Glutamatergic neuron (in vitro differentiated cells): ENCODE results near the gene ECD. TPM values are rescaled to one million over a fixed set of nuclear protein-coding genes. Genes with fewer than 3 reads are reported as not detected.
"Not testable (repeated sequence)": the region's sequence is repeated elsewhere in the genome, so short reads cannot be mapped to it uniquely, and the experiment has no call there.

Experiments
- DNase-seq: peaks from one replicate; pipeline ENCODE4 v3.0.0; 2022
- H3K27ac Mint-ChIP-seq: one replicate; pipeline ENCODE4 v1.8.0; 2020; ENCODE audit warnings: mild to moderate bottlenecking, mixed read lengths, inconsistent platforms; ENCODE audit not compliant: unreplicated experiment
- H3K27me3 Mint-ChIP-seq: one replicate; pipeline ENCODE4 v1.8.0; 2020; ENCODE audit warnings: mild to moderate bottlenecking, moderate library complexity, mixed read lengths, inconsistent platforms; ENCODE audit not compliant: unreplicated experiment
- H3K36me3 Mint-ChIP-seq: one replicate; pipeline ENCODE4 v1.8.0; 2020; ENCODE audit warnings: mild to moderate bottlenecking, mixed read lengths, inconsistent platforms; ENCODE audit not compliant: unreplicated experiment
- H3K4me1 Mint-ChIP-seq: one replicate; pipeline ENCODE4 v1.8.0; 2020; ENCODE audit warnings: mild to moderate bottlenecking, low read depth, mixed read lengths, inconsistent platforms; ENCODE audit not compliant: unreplicated experiment
- H3K4me3 Mint-ChIP-seq: one replicate; pipeline ENCODE4 v1.8.0; 2020; ENCODE audit warnings: mild to moderate bottlenecking, mixed read lengths, inconsistent platforms; ENCODE audit not compliant: unreplicated experiment
- H3K9me3 Mint-ChIP-seq: one replicate; pipeline ENCODE4 v1.8.0; 2020; ENCODE audit warnings: mild to moderate bottlenecking, moderate library complexity, mixed read lengths, inconsistent platforms; ENCODE audit not compliant: unreplicated experiment
- total RNA-seq: library from RNA; stranded (reverse); fragmentation: NEBNext Ultra II Directional; extraction: Animal tissue kit (Norgen Biotek cat#: 25700); gene quantifications from one replicate; pipeline ENCODE4 v1.2.1, GENCODE V29; 2021; ENCODE audit not compliant: unreplicated experiment
- TF ChIP-seq, protein P1 (sequence below): fragments of 200-600 bp; sonication (generic); IDR thresholded peaks from one replicate; pipeline ENCODE4 v1.5.0; 2021; ENCODE audit not compliant: partially characterized antibody, unreplicated experiment

The ECD gene
- total RNA-seq, 1 donor from 2014 or later = 31.3 TPM

DNA sequence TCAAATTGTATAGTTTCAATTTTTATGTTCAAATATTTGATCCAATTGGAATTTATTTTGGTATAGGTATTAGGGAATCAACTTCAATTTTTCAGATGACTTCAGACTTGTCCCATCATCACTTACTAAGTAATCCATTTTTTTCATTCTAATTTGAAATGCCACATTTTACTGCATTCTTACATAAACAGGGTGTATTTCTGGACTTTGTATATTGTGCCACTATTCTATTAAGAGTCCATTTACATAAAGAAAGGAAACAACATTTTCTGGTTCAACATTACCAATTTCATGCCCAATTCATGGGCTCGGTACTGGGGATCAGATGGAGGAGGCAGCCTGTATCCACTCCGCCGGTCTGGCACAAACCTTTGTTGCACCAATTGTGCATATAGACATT lies 15.8 kb downstream of the ECD start:
- no peaks in the 10 kb centered on the region for H3K27me3 Mint-ChIP-seq
- H3K36me3 Mint-ChIP-seq = peaks cover 5% of the 10 kb centered on the region
- no peaks in the 10 kb centered on the region for H3K4me1 Mint-ChIP-seq
- no peak overlapping the region for H3K27ac Mint-ChIP-seq
- no peak for DNase-seq
- no peaks in the 10 kb centered on the region for H3K9me3 Mint-ChIP-seq
- TF ChIP-seq, protein P1, sequence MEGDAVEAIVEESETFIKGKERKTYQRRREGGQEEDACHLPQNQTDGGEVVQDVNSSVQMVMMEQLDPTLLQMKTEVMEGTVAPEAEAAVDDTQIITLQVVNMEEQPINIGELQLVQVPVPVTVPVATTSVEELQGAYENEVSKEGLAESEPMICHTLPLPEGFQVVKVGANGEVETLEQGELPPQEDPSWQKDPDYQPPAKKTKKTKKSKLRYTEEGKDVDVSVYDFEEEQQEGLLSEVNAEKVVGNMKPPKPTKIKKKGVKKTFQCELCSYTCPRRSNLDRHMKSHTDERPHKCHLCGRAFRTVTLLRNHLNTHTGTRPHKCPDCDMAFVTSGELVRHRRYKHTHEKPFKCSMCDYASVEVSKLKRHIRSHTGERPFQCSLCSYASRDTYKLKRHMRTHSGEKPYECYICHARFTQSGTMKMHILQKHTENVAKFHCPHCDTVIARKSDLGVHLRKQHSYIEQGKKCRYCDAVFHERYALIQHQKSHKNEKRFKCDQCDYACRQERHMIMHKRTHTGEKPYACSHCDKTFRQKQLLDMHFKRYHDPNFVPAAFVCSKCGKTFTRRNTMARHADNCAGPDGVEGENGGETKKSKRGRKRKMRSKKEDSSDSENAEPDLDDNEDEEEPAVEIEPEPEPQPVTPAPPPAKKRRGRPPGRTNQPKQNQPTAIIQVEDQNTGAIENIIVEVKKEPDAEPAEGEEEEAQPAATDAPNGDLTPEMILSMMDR = no peak
- no peak overlapping the region for H3K4me3 Mint-ChIP-seq

DNA sequence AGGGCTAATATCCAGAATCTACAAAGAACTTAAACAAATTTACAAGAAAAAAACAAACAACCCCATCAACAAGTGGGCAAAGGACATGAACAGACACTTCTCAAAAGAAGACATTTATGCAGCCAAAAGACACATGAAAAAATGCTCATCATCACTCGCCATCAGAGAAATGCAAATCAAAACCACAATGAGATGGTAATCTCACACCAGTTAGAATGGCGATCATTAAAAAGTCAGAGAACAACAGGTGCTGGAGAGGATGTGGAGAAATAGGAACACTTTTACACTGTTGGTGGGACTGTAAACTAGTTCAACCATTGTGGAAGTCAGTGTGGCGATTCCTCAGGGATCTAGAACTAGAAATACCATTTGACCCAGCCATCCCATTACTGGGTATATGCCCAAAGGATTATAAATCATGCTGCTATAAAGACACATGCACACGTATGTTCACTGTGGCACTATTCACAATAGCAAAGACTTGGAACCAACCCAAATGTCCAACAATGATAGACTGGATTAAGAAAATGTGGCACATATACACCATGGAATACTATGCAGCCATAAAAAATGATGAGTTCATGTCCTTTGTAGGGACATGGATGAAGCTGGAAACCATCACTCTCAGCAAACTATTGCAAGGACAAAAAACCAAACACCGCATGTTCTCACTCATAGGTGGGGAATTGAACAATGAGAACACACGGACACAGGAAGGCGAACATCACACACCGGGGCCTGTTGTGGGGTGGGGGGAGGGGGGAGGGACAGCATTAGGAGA lies 17.0 kb downstream of the ECD start:
- H3K27me3 Mint-ChIP-seq, H3K9me3 Mint-ChIP-seq, H3K4me1 Mint-ChIP-seq, DNase-seq, H3K36me3 Mint-ChIP-seq, H3K4me3 Mint-ChIP-seq, H3K27ac Mint-ChIP-seq: not testable (repeated sequence)

DNA sequence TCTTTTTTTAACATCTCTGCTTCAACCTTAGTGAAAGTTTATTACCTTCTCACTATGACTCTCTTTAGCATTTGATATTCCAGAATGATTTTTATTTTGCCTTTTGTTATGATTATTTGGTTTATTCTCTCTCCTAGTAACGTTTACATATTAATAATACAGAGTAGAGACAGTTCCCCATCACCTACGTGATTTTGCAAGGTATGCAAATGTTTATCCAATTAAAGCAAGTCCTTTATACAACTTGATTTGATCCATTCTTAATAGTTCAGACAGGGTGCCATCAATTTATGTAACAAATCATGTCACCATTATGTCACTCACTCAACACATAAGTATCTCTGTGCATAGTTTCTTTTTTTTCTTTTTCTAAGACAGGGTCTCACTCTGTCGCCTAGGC lies 26.2 kb downstream of the ECD start:
- no peaks in the 10 kb centered on the region for H3K9me3 Mint-ChIP-seq
- no peaks in the 10 kb centered on the region for H3K27me3 Mint-ChIP-seq
- DNase-seq = no peak
- TF ChIP-seq, protein P1 = no peak
- H3K4me1 Mint-ChIP-seq = no peaks in the 10 kb centered on the region
- H3K27ac Mint-ChIP-seq = no peak overlapping the region
- no peaks in the 10 kb centered on the region for H3K36me3 Mint-ChIP-seq
- no peak overlapping the region for H3K4me3 Mint-ChIP-seq

DNA sequence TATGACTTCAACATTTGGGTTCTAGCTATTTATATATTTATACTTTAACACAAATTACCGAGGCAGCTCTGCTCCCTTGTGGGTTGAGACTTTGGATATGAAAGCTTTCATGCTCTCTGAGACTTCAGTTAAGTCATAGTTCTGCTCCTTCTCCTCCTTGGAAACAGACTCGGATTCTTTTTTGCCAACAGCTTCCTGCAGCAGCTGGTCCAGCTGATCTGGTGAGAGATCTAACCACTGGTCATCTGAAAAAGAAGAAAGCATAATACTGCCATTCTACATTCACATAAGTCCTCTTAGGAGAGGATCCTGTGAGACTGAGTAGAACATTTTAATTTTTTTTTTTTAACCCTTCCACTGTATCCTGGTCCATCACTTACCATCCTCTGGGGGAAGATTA lies 28.6 kb downstream of the ECD start:
- Mint-ChIP-seq H3K36me3 (no peaks in the 10 kb centered on the region), H3K4me3 (no peak overlapping the region), H3K4me1 (no peaks in the 10 kb centered on the region), H3K27me3 (no peaks in the 10 kb centered on the region), H3K9me3 (no peaks in the 10 kb centered on the region), H3K27ac (no peak overlapping the region)
- no peak for DNase-seq
- TF ChIP-seq, protein P1 = no peak

DNA sequence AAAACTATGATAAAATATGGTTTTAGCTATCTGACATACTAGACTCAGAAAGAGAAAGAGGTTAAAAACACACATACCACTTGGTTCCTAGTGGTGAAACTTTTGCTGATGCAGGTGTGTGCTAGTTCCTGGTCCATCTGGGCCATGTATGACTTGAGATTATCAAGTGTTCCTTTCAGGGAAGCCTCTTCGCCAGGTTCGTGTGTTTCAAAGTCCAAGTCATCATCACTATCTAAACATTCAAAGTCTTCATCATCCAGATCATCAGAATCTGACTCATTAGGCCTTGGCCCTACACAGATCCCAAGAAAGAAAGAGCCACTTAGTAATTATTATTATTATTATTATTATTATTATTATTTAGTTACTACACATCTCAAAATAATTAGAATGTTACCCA lies 31.2 kb downstream of the ECD start:
- Mint-ChIP-seq H3K27me3 (no peaks in the 10 kb centered on the region), H3K4me1 (peaks cover 2% of the 10 kb centered on the region), H3K27ac (no peak overlapping the region), H3K36me3 (no peaks in the 10 kb centered on the region), H3K9me3 (no peaks in the 10 kb centered on the region), H3K4me3 (no peak overlapping the region)
- TF ChIP-seq, protein P1 = no peak
- DNase-seq = no peak
